ENCODE measurements around the gene FSTL4. TPM values are rescaled to one million over a fixed set of nuclear protein-coding genes. Genes with fewer than 3 reads are reported as not detected.
A peak's percentile ranks its signal among the peaks of the same experiment; 100 is the strongest.

FSTL4 gene
- total RNA-seq, 1 experiment from 2014 or later = 0.12 TPM

- H3K4me1 Mint-ChIP-seq (ENCODE audit: insufficient read depth, unreplicated experiment) = peaks cover 7% of the 10 kb centered on the region
- no peaks in the 10 kb centered on the region for H3K9me3 Mint-ChIP-seq (ENCODE audit: unreplicated experiment)
- H3K27me3 Mint-ChIP-seq (ENCODE audit: insufficient read depth, unreplicated experiment) = no peaks in the 10 kb centered on the region
- H3K4me3 Mint-ChIP-seq (ENCODE audit: unreplicated experiment) = no peak overlapping the region
- DNase-seq (ENCODE audit: unreplicated experiment) = no peak
- H3K27ac Mint-ChIP-seq (ENCODE audit: low read depth, unreplicated experiment) = no peak overlapping the region
- no TSS peak for BruUV-seq (replicated peaks)
- no peaks in the 10 kb centered on the region for H3K36me3 Mint-ChIP-seq (ENCODE audit: insufficient read depth, unreplicated experiment)
- CTCF ChIA-PET = interaction anchor here (0.6 kb wide), 1 partner anchor 95 kb away, joined by 3 read pairs; no protein-coding TSS in a partner anchor
- POLR2A ChIA-PET = interaction anchor here (0.6 to 1.2 kb wide), 2 partner anchors 20 to 29 kb away, joined by 3 read pairs; no protein-coding TSS in a partner anchor
- no peak for TF ChIP-seq CTCF (IDR thresholded peaks at IDR 0.05; ENCODE audit: unreplicated experiment)
- intact Hi-C loops (cut with micrococcal nuclease) = no loop called here
Measured at GRCh38 chr5:133253070-133253469, 359.3 kb downstream of the FSTL4 start.

- DNase-seq (ENCODE audit: unreplicated experiment) = no peak
- Mint-ChIP-seq H3K36me3 (ENCODE audit: insufficient read depth, unreplicated experiment) (no peaks in the 10 kb centered on the region), H3K27ac (ENCODE audit: low read depth, unreplicated experiment) (no peak overlapping the region), H3K9me3 (ENCODE audit: unreplicated experiment) (no peaks in the 10 kb centered on the region), H3K27me3 (ENCODE audit: insufficient read depth, unreplicated experiment) (no peaks in the 10 kb centered on the region), H3K4me3 (ENCODE audit: unreplicated experiment) (no peak overlapping the region), H3K4me1 (ENCODE audit: insufficient read depth, unreplicated experiment) (peaks cover 7% of the 10 kb centered on the region)
- ChIA-PET CTCF (interaction anchor here (0.6 to 1.0 kb wide), 3 partner anchors 34 to 140 kb away, joined by 3 to 5 read pairs (median 4); no protein-coding TSS in a partner anchor), POLR2A (interaction anchor here (1.2 to 1.5 kb wide), 4 partner anchors 9 to 34 kb away, joined by 3 to 4 read pairs (median 3); no protein-coding TSS in a partner anchor)
- intact Hi-C loops (cut with micrococcal nuclease) = no loop called here
- no TSS peak for BruUV-seq (replicated peaks)
- TF ChIP-seq CTCF (IDR thresholded peaks at IDR 0.05; ENCODE audit: unreplicated experiment) = no peak
Measured at GRCh38 chr5:133252133-133252480, 360.2 kb downstream of the FSTL4 start.

GRCh38 chr5:133251296-133252132 is 360.8 kb downstream of the FSTL4 start:
- ChIA-PET POLR2A (interaction anchor here (0.9 to 1.5 kb wide), 7 partner anchors 9 to 34 kb away, joined by 3 to 5 read pairs (median 3); no protein-coding TSS in a partner anchor), CTCF (interaction anchor here (0.6 to 4.5 kb wide), 6 partner anchors 9 to 140 kb away, joined by 3 to 28 read pairs (median 4); no protein-coding TSS in a partner anchor)
- DNase-seq (ENCODE audit: unreplicated experiment) = peak; percentile 84
- intact Hi-C loops (cut with micrococcal nuclease) = no loop called here
- no peaks in the 10 kb centered on the region for H3K9me3 Mint-ChIP-seq (ENCODE audit: unreplicated experiment)
- H3K27me3 Mint-ChIP-seq (ENCODE audit: insufficient read depth, unreplicated experiment) = no peaks in the 10 kb centered on the region
- H3K27ac Mint-ChIP-seq (ENCODE audit: low read depth, unreplicated experiment) = peak overlapping the region; percentile 55
- H3K36me3 Mint-ChIP-seq (ENCODE audit: insufficient read depth, unreplicated experiment) = no peaks in the 10 kb centered on the region
- TF ChIP-seq CTCF (IDR thresholded peaks at IDR 0.05; ENCODE audit: unreplicated experiment) = no peak
- no TSS peak for BruUV-seq (replicated peaks)
- H3K4me3 Mint-ChIP-seq (ENCODE audit: unreplicated experiment) = no peak overlapping the region
- peaks cover 7% of the 10 kb centered on the region for H3K4me1 Mint-ChIP-seq (ENCODE audit: insufficient read depth, unreplicated experiment)

GRCh38 chr5:133250527-133250926 is 361.8 kb downstream of the FSTL4 start:
- intact Hi-C loops (cut with micrococcal nuclease) = no loop called here
- Mint-ChIP-seq H3K9me3 (ENCODE audit: unreplicated experiment) (no peaks in the 10 kb centered on the region), H3K4me3 (ENCODE audit: unreplicated experiment) (no peak overlapping the region), H3K36me3 (ENCODE audit: insufficient read depth, unreplicated experiment) (no peaks in the 10 kb centered on the region), H3K27ac (ENCODE audit: low read depth, unreplicated experiment) (no peak overlapping the region), H3K4me1 (ENCODE audit: insufficient read depth, unreplicated experiment) (peaks cover 15% of the 10 kb centered on the region), H3K27me3 (ENCODE audit: insufficient read depth, unreplicated experiment) (no peaks in the 10 kb centered on the region)
- POLR2A ChIA-PET = interaction anchor here (0.8 to 1.4 kb wide), 6 partner anchors 10 to 137 kb away, joined by 3 to 5 read pairs (median 3); no protein-coding TSS in a partner anchor
- CTCF ChIA-PET = interaction anchor here (0.6 to 4.5 kb wide), 2 partner anchors 10 to 139 kb away, joined by 3 to 28 read pairs; no protein-coding TSS in a partner anchor
- BruUV-seq (replicated peaks) = no TSS peak
- DNase-seq (ENCODE audit: unreplicated experiment) = no peak
- TF ChIP-seq CTCF (IDR thresholded peaks at IDR 0.05; ENCODE audit: unreplicated experiment) = no peak
